ENCODE measurements around the gene AEBP2.

DNA sequence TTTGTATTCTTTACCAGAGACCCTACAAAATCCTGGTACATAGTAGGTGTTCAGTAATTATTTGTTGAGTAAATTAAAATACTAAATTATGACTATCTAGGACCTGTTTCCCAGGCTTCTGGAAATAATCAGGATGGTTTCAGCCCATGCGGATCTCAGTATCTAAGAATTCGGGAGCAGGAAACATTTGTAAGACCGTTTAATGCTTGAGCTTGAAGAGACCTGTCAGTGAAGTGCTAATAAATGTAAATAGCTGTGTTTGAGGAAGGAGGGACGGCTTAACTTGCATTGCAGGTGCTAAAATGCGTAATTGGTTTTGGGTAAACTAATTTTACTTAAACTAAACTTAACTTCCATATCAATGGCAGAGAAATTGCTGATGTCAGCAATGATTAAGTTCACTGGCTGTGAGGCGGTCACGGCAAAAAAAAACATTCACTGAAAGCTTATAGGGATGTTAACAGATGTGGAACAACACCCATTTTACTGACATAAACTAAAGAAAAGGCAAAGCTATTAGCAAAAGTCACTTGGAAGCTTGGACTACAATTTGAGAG lies 28.6 kb upstream of the AEBP2 start:
- TF ChIP-seq GABPA (IDR thresholded peaks at IDR 0.05; ENCODE audit: low read depth, low read length) (no peak), GABPA (CRISPR knock-in tag; IDR thresholded peaks at IDR 0.05; ENCODE audit: low read depth) (no peak), KLF6 (CRISPR knock-in tag; IDR thresholded peaks at IDR 0.05) (no peak), MEIS1 (CRISPR knock-in tag; IDR thresholded peaks at IDR 0.05; ENCODE audit: borderline replicate concordance) (no peak), POLR2A (IDR thresholded peaks at IDR 0.05; ENCODE audit: insufficient read depth in 1 of 2, low read depth in 2 of 2, low read length in 2 of 2) (no peak), ZFP41 (CRISPR knock-in tag; IDR thresholded peaks at IDR 0.05; ENCODE audit: borderline replicate concordance) (no peak), U2AF2 (IDR thresholded peaks at IDR 0.05; ENCODE audit: low read depth, low read length) (no peak), POLR2AphosphoS5 (IDR thresholded peaks at IDR 0.05; ENCODE audit: low read depth, low read length) (no peak), MYC (CRISPR knock-in tag; IDR thresholded peaks at IDR 0.05; ENCODE audit: borderline replicate concordance) (no peak), GATA4 (IDR thresholded peaks at IDR 0.05; ENCODE audit: borderline replicate concordance, low read depth) (no peak), MAZ (IDR thresholded peaks at IDR 0.05; ENCODE audit: borderline replicate concordance, low read depth, low read length) (no peak), MAZ (CRISPR knock-in tag; IDR thresholded peaks at IDR 0.05; ENCODE audit: low read depth) (no peak)
- TF ChIP-seq, protein P1, sequence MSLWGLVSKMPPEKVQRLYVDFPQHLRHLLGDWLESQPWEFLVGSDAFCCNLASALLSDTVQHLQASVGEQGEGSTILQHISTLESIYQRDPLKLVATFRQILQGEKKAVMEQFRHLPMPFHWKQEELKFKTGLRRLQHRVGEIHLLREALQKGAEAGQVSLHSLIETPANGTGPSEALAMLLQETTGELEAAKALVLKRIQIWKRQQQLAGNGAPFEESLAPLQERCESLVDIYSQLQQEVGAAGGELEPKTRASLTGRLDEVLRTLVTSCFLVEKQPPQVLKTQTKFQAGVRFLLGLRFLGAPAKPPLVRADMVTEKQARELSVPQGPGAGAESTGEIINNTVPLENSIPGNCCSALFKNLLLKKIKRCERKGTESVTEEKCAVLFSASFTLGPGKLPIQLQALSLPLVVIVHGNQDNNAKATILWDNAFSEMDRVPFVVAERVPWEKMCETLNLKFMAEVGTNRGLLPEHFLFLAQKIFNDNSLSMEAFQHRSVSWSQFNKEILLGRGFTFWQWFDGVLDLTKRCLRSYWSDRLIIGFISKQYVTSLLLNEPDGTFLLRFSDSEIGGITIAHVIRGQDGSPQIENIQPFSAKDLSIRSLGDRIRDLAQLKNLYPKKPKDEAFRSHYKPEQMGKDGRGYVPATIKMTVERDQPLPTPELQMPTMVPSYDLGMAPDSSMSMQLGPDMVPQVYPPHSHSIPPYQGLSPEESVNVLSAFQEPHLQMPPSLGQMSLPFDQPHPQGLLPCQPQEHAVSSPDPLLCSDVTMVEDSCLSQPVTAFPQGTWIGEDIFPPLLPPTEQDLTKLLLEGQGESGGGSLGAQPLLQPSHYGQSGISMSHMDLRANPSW (CRISPR knock-in tag; IDR thresholded peaks at IDR 0.05; ENCODE audit: borderline replicate concordance): no peak
- TF ChIP-seq, protein P2, sequence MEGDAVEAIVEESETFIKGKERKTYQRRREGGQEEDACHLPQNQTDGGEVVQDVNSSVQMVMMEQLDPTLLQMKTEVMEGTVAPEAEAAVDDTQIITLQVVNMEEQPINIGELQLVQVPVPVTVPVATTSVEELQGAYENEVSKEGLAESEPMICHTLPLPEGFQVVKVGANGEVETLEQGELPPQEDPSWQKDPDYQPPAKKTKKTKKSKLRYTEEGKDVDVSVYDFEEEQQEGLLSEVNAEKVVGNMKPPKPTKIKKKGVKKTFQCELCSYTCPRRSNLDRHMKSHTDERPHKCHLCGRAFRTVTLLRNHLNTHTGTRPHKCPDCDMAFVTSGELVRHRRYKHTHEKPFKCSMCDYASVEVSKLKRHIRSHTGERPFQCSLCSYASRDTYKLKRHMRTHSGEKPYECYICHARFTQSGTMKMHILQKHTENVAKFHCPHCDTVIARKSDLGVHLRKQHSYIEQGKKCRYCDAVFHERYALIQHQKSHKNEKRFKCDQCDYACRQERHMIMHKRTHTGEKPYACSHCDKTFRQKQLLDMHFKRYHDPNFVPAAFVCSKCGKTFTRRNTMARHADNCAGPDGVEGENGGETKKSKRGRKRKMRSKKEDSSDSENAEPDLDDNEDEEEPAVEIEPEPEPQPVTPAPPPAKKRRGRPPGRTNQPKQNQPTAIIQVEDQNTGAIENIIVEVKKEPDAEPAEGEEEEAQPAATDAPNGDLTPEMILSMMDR (CRISPR knock-in tag; IDR thresholded peaks at IDR 0.05): no peak
